HCEC 1CT (cell line): ENCODE data around the gene IRF4.

Source experiments
- DNase-seq: peaks from one replicate; pipeline ENCODE4 v3.0.0-alpha.2; 2017

IRF4 gene

DNA sequence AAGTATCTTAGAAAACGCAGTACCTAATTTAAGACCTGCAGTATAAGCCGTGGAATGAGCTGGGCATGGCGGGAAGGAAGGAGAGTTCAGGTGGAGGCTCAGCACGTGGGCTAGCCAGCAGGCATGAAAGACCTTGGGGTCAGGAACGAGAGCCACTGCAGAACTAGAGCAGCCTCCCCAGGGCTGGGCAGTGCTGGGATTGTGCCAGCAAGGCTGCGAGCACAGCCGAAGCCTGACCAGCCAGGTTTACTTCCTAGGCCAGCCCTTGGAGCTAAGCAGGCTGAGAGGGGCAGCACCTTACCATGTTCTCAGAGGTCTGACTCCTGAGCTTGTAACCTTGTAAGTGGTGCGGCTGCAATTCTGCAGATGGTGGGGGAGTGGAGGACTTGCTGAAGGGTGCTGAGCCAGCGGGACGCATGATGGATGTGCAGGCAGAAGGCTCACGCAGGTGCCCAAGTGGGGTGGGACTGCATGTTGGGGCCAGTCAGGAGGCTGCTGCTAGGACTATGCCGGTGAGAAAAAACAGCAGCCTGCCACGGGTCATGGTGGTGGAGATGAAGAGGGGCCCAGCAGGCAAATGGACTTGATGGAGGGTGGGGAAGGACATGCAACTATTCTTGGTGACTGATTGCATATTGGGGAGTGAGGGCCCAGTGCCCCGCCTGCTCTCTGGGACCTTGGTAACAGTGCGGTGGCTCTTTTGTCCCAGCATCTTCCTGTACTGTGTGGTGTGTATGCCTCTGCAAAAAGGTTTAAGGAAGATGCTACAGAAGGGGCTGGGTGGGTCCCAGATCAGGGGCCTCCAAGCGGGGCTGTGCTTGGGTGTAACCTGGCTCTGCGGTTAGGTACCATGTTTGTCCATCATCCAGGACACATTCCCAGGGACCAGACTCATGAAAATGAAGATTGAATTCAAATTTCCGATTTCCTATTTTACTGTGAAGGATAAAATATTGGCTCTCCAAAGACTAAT, 37.6 kb upstream of the IRF4 start:
- no peak for DNase-seq

DNA sequence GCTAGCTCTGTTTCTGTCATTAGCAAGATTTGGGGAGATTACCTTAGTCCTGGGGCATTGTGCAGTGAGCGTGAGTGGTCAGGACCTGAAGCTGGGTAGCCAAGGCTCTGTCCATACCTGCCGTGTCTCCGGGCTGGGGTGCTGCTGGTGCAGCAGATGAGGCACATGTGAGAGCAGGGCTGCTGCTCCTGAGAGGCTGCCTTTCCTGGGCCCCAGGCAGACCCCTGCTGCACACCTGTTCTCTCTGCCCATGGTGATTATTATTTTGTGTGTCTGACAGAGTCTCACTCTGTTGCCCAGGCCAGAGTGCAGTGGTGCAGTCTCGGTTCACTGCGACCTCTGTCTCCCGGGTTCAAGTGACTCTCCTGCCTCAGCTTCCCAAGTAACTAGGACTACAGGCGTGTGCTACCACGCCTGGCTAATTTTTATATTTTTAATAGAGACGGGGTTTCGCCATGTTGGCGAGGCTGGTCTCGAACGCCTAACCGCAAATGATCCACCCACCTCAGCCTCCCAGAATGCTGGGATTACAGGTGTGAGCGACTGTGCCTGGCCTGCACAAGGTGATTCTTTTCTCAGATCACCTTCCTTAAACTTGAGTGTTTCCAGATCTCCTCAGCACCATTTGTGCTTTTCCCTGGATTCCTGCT, 36.8 kb upstream of the IRF4 start:
- no peak for DNase-seq

DNA sequence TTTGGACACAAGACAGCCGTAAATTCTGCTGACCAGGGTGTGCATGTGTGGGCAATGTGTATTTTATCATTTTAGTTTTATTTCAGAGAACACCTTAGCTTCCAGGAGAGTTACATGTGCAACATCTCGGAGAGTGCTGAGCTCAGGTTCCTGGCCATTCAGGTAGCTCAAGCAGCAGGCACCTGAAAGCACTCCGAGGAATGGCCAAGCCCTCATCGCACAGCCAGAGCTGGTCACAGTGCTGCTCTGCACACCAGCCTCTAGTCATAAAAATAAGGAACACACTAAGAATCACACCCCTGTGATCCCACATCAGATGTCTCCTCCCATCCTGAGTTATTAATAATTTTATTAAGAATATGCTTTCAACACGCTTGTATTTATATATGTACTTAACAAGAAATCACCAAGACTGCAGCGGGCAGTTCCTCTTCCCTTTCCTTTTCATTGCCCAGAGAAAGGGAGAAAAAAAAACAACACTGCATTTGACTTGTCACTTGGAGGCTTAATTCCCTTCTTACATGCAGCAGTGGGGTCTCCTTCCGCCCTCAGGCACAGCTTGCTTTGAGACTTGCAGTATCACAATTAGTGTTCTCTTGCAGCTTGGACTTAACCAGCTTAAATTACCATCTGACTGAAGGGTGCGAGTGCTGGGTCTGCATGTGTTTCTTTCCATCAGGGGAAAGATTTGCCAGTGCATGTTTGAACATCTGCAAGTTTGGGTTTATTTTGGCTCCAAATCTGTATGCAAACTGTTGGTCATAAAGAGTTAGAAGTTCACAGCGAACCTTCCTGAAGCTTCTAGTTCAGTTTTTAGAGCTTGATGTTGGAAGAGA, 36.0 kb upstream of the IRF4 start:
- DNase-seq = no peak

DNA sequence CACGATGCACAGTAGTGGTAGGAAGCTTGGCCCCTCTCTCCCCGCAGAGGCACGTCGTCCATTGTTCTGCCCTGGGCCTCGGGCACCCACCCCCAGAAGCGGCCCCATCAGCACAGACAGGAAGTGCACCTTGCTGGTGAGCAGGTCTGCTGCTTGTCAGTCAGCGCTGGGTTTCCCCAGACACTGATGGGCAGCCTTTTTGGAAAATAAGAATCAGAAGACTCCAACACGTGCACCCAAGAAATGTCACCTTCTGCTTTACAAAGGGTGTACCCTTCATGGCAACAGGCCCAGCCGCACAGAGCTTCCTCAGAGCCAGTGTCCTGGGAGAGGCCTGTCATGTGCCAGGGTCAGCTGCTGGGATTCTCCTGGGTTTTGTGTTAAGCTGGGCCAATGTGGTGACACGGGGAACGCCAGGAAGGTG, 34.7 kb upstream of the IRF4 start:
- no peak for DNase-seq

DNA sequence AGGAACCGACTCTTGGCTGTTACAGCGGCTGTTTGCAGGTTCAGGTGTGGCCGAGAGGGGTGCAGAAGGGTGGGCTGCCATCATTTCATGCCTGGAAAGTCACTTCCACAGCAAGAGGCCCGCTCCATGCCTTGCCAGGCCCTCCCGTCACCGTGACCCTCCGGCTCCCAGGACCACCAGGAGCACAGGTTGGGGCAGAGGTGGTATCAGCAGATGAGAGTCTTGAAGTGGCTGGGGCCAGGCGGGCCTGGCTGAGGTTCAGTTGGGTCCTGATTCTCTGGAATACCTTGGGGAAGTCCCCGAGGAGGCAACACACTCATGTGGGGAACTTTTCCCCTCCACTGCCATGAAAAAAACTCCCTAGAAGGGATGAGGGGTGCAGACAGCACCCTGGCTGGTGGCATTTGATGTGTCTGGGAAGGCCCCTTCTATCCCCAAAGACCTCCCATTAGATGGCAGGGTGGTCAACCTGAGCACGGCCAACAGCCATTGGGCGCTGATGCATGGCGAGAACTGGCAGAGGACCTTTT, 34.2 kb upstream of the IRF4 start:
- no peak for DNase-seq

DNA sequence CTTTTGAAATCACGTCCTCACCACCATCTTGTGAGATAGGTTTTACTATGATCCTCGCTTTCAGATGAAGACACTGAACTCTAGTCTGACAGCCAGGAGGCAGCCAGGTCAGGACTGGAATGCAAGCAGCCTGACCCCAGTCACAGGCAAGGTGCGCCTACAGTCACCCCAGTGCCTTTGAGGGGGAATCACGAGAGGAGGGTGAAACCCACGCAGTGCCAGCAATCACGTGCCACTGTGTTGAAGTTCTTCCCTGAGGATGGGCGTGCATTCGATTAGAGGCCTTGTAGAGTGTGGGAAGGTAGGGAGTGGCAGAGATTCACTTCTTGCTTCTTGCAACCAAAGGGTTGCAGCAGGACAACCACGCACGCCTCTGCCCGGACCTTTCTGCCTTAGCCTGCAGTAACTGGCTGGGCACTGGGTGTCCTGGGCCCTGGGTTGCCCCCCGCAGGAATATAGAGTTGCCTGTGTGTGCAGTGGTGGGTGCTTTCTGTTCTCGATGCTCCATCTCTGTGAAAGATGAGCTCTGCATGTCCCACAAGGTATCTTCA, 33.7 kb upstream of the IRF4 start:
- DNase-seq = no peak

DNA sequence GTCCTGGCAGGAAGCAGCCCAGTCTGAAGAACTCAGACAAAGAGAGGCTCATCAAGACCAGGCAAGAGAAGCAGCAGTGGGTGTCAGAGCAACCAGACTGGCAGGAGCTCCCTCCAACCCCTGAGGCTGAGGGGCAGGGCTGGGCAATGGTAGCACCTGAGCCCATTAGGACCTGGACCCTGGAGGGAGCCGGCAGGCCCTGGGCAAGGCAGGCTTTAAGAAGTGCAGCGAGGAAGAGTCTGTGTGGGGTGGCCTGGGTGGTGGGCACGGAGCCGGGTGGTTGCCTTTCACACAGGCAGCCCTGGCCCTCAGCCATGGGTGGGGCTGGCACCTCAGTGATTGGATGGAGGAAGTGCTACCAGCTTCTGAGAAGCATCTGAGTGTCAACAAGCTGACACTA, 33.1 kb upstream of the IRF4 start:
- no peak for DNase-seq

DNA sequence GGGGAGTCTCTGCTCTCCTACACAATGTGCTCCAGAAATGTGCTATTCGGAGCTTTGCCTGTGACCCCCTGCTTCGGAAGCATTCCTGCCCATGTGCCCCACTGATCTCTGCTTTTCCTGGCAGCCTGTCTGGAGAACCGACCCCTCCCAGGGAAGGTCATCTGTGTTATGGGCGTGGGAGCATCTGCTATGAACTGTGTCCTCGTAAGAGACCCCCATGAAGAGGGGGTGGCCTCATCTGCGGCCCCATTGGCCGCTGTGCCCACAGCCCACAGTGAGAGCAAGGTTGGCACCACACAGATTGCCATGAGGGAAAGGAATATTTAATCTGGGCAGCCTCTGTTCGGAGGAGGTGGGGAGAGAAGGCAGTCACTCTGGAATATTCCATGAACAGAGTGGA, 32.7 kb upstream of the IRF4 start:
- no peak for DNase-seq

DNA sequence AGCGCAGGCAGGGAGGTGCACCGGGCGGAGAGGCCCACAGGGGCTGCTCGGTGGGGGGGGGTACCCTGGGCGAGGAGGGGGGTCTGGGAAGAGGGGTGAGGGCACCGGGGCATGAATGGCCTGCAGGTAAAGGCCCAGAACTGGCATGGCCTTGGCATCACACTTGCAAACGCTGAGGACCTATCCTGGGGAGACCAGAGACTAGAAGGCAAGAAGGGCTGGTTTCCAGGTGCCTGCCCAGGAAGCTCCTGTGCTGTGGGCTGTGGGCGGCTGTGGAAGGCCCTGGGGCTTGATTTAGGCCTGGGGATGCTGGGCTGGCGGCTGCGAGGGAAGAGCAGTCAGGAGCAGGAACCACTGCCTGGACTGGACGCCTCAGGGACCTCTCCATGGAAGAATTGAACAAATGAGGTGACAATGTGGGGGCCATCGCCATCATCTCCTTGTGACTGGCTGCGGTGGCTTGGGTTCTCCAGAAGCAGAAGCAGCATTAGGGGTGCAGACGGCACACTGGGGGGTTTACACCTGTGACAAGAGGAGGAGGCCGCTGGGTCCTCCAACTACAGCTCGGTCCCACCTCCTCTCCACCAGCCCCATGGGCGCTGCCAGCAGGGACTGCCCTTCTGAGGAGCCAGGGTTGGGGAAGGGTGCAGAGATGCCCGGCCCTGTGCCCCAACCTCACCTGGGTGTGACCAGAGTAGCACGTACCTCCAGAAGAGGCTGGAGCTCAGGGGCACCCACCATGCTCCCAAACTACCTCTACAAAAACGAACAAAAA, 32.1 kb upstream of the IRF4 start:
- no peak for DNase-seq

DNA sequence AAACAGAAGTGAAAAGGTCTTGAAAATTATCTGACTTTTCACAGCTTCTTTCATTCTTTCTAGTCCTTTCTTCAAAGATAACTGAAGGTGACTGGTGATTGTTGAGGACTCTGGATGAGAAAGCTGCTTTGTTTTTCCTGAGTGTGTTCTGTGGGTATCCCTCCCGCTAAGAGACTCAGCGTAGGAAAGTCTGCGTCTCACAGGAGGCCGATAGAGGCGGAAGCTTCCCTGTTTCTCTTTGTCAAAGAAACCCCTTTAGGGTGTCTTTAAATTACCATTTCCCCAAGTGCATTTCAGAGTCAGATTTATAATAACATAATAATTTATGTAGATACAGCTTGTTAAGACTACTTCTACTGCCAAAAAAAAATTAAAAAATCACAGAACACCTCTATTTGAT, 31.2 kb upstream of the IRF4 start:
- no peak for DNase-seq

DNA sequence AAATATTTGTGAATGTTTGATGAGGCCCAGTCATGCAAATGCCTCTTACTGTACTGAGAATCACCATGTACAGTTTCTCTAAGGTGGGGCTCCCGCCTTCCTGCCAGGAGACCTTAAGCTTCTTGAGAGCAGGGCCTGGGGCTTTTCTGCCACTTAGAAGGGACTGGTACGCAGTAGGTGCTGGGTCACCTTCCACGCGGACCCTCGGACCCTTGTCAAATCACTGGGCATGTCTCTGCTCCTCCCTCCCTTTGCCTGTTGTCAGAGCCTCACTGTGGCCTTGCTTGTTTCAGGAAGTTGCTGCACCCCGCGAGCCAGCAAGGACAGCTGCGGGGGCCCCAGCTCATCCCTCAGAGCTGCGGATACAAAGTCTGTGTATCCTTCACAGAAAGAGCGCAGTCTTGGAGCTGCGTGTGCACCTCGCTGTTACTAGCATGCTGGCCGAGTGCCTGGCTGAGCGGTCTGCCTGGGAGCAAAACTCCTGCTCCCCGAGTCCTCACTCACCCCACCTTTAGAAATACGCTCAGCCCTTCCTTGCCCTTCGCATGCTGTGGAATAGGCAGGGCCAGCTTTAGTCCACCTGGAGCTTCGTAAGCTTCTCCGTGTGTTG, 30.7 kb upstream of the IRF4 start:
- DNase-seq = no peak

DNA sequence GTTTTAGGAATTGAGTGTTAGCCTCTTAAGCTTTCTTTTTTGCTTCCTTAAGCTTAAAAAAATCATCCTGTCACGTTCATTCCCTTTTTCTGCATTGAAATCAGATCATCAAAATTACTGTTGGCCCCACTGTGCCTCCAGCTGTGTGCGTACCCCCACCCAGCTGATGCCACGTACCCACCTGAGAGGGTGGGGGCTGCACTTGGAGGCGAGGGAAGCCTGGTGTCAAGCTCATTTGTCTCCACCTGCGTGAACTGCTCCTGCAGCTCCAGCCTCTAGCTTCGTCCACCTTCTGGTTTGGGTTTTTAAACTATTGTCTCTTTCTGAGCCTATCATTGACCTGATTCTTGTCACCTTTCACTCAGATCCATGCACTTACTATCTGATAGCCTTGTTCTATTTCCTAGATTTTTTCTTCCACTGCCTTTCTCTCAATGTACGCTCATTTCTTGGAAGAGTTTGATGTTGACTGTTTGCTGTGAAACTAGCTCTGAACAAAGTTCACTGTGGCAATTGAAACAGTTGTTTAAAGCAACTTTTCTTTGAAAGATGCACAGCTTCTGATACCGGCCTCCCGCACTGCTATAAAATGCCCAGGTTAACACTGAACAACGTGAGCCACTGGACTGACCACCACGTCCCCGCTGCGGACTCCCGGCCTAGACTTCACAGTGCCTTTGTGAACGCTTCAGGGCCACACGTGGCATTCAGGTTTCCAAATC, 30.0 kb upstream of the IRF4 start:
- no peak for DNase-seq

DNA sequence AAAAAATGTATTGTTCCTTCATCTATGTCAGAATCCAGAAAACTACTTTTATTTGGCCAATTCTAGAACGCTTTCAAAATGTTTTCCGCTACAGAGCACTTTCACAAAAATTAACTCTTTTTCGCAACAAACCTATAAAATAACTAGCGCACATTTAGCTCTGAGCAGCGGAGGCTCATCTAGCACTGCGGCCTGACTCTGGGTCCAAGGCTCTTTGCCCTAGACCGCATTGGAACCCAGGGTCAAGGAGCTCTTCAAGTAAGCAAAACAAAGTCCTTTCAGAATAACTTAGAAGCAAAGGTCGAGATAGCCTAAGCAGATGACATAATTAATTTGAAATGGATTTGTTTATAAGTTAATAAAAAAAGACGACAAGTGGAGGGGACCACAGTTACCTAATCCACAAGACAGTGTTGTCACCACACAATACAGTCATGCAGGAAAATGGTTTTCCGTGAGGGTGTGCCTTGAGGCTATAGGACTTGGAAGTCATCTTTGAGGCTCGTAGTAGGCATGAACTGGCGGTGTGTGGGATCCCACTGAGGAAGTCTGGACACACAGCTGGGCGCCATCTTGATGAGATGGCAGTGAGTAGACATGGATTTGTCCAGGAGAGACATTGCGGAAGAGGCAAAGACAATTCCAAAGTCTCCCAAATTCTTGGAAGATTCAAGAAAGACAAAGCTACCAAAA, 29.2 kb upstream of the IRF4 start:
- no peak for DNase-seq

DNA sequence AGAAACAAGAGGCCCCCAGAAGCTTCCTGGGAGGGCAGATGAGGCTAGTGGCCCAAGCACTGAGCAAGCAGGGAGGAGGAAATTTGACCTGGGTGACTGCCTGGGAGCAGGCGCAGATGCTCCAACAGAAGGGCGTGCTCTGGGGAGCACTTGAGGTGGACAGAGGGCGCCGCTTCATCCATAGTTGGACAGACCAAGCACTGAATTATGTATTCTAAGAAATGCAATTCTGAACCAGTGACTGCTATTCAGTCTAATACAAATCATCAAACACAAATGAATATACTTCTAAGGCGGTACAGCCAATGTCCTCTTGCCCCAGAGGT, 28.7 kb upstream of the IRF4 start:
- no peak for DNase-seq

DNA sequence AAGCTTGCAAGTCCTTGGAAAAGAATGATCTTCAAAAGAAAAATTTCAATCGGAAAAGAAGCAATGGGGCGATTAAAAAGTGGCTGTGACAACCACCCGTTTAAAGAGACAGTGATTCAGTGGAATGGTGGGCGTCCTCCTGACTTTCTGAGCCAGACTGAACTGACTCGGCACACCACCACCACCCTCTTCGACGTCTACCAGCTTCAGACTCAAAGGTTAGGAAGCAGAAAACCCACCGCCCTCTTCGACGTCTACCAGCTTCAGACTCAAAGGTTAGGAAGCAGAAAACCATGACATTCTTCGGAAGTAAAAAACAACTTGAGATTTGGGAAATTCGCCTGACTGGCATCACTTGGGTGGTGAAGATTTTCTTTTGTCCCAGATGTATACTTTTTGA, 28.3 kb upstream of the IRF4 start:
- DNase-seq = no peak

DNA sequence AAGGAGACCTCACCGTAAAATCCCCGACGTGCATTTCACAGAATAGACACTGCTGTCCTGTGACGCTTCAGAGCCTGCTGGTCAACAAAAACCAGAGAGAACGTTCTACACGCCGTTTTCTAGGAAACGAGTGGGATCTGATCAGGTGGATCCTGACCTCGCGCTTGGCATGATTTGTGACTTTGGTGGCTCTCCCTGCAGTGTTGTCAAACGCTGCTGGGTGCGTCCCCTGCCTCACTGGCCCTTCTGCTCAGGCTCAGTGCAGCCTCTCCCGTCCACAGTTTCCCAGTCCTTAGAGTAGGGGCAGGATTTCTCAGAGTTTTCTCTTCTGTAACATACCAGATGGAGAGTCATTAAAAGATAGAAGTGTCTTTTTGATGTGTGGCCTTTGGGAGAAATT, 27.6 kb upstream of the IRF4 start:
- DNase-seq = no peak

DNA sequence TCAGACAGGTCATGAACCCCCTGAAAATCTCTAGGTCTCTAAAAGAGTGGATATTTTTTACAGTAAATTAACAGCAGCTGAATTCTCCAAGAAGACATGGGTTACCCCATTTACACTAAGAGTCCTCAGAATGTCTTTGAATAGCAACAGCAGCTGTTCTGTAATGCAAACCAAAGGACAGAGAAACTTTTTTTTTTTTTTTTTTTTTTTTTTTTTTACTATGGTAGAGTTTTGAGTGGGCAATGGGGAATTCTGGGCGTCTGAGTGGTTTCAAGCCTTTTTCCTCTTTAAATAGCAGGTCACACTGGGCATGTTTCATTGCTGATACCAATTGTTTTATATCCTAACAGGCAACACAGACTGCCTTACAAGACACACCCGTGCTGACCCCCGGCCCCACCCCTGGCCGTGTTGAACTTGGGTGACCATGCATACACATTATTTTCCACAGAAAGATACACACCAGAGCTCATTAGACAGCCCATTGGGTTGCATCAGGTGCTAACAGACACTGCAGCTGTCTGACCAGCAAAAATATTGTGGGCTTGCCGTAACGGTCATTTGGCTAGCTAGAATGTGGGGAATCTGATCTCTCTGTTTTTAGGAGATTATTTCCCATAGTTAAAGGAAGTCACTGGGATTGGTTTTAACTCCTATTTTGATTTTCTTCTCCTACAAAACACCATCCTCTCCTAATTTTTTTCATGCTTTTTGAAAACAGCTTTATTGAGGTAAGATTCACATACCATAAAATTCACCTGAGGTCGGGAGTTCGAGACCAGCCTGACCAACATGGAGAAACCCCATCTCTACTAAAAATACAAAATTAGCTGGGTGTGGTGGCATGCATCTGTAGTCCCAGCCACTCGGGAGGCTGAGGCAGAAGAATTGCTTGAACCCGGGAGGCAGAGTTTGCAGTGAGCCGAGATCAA, 26.7 kb upstream of the IRF4 start:
- DNase-seq = no peak

DNA sequence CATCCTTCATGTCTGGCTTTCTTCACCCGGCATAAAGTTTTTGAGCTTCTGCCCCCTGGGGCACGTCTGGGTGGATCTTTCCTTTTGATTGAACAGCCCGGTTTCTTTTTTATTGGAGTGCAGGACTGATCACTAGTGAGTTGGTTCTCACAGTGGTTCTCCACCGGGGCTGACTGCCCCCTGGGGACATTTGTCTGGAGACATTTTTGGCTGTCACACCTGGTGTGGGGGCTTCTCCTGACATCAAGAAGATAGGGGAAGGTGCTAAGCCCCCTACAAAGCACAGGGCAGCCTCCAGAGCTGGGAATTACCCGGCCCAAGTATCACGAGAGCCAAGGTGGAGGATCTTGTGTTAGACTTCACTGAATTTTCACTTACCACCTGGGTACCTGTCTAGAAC, 25.7 kb upstream of the IRF4 start:
- DNase-seq = no peak
